HG03457 (cell line): ENCODE results near the gene PCYOX1L.
"Not testable (repeated sequence)": the region's sequence is repeated elsewhere in the genome, so short reads cannot be mapped to it uniquely, and the experiment has no call there.

Source experiments
- ATAC-seq: cut with Tn5 transposase; IDR thresholded peaks from one replicate; pipeline ENCODE4 v1.9.1; 2021; ENCODE audit warnings: moderate number of reproducible peaks; ENCODE audit not compliant: unreplicated experiment

PCYOX1L gene

GRCh38 chr5:149382517-149383220 lies 24.8 kb downstream of the PCYOX1L start:
- no peak for ATAC-seq

GRCh38 chr5:149383399-149383798 lies 25.6 kb downstream of the PCYOX1L start:
- no peak for ATAC-seq

DNA sequence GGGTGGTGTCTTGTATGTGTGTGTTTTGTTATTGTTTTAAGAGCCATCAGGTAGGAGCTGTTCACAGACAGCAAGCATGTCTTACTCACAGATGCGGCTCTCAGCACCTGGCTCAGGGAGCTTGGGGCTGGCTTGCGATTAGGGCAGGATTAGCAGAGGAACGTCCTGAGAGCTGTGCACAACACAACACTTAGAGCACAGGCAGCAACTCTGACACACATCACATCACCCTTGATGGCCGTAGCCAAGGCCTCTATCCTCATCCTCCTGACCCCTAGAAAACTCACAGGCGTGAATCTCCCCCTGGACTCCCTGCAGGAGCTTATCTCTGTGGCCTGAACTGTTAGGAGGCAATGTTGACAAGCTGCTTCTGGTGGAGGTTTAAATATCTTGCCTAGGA lies 28.3 kb downstream of the PCYOX1L start:
- ATAC-seq = no peak

DNA sequence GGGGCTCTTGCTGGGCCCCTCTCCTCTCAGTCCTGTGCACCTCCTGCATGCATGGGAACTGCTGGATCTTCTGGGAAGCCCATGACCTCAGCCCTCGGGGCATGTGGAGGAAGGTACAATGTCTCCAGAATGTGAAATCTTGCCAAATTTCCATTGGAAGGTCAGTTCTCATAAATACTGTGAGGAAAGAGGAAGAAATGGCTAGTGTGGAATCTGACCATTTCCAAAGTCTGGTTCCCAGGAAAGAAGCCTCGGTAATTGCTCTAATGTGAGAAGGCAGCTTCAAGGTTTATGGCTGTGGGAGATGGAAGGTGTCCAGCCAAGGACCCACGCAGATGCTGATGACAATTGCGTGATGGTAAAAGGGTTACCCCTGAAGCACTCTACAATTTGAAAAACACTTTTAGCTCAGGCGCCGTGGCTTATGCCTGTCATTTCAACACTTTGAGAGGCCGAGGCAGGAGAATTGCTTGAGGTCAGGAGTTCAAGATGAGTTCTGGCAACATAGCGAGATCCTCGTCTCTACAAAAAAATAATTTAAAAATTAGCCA lies 29.3 kb downstream of the PCYOX1L start:
- ATAC-seq = no peak

GRCh38 chr5:149387982-149388381 lies 30.1 kb downstream of the PCYOX1L start:
- ATAC-seq = no peak

GRCh38 chr5:149388498-149389190 lies 30.8 kb downstream of the PCYOX1L start:
- ATAC-seq = no peak

GRCh38 chr5:149389552-149390495 lies 32.0 kb downstream of the PCYOX1L start:
- no peak for ATAC-seq

DNA sequence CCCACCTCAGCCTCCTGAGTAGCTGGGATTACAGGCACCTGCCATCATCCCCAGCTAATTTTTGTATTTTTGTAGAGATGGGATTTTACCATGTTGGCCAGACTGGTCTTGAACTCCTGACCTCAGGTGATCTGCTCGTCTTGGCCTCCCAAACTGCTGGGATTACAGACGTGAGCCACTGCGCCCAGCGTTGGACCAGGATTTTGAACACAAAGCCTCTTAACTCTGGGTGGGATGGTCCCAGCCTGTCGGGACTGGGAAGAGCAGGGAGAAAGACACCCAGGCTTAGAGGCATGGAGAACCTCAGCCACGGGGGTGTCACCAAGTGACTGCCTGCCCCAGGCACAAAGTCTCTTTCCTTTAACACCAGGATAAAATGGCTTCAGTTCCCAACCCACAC lies 33.2 kb downstream of the PCYOX1L start:
- not testable (repeated sequence) for ATAC-seq

- ATAC-seq = no peak
Observed at GRCh38 chr5:149391524-149391923, 33.7 kb downstream of the PCYOX1L start.

- no peak for ATAC-seq
Observed at GRCh38 chr5:149392718-149393117, 34.9 kb downstream of the PCYOX1L start.

- ATAC-seq = not testable (repeated sequence)
Observed at GRCh38 chr5:149394996-149395395, 37.1 kb downstream of the PCYOX1L start.

DNA sequence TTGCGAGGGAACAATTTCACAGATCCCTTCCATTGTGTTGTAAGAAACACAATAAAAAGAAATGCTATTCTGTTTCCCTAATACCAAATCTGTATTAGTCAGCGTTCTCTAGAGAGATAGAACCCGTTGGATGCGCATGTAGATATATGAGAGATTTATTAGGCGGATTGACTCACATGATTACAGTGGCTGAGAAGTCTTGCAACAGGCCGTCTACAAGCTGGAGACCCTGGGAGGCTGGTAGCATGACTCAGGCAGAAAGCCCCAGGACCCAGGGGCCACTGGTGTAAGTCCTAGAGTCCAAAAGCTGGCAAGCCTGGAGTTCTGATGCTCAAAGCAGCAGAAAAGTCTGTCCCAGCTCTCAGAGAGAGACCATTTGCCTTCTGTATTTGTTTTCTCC lies 39.7 kb downstream of the PCYOX1L start:
- no peak for ATAC-seq

DNA sequence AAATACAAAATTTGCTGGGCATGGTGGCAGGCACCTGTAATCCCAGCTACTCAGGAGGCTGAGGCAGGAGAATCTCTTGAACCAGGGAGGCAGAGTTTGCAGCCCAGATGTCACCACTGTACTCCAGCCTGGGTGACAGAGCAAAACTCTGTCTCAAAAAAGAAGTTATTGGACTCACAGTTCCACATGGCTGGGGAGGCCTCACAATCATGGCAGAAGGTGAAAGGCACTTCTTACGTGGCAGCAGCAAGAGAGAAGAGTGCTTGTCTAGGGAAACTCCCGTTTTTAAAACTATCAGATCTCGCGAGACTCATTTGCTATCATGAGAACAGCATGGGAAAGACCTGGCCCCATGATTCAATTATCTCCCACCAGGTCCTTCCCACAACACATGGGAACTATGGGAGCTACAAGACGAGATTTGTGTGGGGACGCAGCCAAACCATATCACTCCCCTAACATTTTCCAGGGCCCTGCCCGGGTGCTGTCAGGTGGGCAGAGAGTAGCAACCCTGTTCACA lies 41.0 kb downstream of the PCYOX1L start:
- ATAC-seq = not testable (repeated sequence)

DNA sequence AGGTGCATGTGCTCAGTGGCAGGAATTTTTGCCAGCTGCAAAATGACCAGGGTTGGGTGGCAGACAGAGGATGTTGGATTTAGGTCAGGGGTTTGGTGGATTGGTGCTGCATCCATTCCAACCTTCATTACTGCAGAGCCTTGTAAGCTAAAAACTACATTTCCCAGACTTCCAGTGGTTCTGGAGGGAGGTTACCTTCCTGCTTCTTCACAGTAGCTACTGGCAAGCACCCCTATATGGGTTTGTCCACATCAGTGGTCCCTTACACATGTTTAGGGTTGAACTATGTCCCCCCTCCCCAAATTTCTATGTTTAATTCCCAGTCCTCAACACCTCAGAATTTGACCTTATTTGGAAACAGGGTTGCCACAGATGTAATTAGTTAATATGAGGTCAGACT lies 41.9 kb downstream of the PCYOX1L start:
- ATAC-seq = no peak

DNA sequence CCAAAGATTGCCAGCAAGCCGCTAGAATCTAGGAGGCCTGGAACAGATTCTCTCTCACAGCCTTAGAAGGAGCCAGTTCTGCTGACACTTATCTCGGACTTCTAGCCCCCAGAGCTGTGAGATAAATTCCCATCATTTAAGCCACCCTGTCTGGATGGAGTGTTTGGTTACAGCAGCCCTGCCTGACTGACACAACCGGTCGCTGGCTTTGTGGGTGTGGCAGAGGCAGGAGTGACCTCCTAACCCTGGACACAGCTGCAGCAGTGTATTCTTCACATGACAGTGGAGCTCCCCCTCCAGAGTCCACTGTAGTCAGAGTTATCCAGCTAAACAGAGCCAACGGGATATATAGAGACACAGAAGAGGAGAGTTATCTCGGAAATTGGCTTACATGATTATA lies 42.5 kb downstream of the PCYOX1L start:
- no peak for ATAC-seq

DNA sequence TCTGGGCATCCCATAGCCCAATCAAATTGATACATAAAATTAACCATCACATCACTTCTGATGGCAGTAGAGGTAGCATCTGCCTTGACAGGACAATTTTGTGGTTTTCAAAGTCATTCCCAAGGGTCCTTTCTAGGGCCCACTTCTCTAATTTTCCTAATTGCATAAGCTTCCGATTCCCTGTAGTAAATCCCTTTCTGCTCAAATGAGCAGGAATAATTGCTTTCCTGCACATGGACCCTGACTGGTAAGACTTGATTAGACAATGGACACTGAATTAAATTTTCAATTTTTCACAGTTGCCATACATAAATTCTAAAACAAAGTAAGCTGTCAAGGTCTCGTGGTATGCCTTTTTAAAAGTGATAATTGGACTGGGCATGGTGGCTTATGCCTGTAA lies 43.2 kb downstream of the PCYOX1L start:
- no peak for ATAC-seq

DNA sequence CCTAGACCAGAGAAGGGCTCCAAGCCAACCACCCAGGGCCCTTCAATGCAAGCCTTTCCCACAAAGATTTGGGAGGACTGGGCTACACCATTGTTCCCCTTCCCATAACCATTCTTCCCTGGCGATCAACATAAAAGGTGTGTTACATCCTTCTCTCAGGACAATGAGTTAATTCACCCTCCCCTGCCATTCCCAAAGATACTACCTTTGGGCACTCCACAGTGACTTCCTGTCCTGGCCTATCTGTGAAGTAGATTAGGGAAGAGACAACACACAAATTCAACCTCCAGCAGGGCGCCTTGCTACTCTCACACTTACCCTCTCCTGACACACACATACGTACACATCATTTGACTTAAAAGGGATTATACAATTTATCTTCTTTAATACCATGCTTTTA lies 44.4 kb downstream of the PCYOX1L start:
- no peak for ATAC-seq

DNA sequence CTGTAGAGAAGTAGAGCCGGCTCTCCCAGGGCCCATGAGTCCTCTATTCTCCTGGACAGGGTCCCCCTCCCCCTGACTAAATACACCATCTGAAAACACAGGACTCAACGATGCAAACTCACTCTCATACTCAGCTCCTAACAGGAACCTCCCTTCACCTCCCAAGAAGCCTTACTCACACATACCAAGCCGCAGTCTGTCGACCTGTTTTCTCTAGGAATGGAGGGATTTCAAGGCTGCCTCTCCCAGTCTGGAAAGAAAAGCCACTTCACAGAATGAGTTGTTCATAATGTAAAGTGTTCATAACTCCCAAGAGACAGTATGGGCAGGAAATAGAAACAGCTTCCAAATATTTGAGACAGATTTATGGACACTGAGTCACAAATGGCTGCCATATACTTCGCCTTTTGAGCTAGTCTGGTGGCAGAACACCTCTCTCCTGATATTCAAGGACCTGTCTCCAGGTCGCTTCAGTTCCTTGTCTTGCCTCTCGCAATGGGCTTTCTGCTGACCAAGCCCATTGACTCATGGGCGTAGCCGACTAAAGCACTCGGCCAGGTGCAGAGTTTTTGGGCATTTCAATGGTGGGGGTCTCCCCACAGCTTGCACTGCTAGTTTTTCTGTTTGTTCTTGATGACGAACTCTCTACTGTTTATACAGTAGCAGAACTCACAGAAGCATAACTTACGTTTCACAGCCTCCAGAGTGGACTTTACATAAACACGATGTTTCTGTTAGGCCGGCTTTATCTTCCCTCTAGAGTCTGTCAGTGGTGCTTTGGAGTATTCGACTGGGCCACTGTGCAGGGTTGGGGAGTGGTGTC lies 46.3 kb downstream of the PCYOX1L start:
- no peak for ATAC-seq

DNA sequence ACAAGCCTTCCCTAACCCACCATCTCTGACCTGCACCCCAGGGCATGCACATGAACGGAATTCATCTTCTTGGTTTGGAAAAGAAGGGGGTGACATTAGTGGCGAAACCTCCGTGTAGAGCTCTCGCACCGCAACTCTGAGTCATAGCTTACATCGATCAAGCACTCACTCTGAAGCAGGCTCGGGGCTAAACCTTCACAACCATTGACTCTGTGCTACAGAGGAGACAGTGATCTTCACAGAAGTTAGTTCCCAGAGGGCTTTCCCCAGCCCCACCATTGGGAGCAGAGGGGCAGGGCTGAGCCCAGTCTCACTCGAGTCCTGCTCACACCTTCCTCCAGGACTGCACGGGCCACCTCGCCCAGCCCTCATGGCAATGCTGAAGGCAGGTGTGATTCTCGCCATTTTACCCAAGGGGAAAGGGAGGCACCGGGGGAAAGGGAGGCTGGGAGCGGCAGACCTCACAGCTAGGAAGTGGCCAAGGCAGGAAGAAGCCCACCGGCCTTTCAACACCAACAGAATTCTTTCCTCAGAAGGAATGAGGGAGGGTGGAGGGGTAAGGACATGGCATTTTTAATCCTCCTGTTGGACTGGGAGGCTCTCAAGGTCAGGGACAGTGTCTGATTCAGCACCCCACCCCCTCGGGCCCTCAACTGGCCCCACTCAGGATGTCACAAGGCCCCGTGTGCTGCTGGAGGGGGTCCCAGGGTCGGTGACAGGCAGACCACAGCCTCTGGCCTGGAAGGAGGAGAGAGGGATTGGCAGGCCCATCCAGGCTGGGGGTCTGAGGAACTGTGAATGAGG lies 47.1 kb downstream of the PCYOX1L start:
- no peak for ATAC-seq
